Neural progenitor cell (in vitro differentiated cells): ENCODE measurements around the gene TNIK. TPM values are rescaled to one million over a fixed set of nuclear protein-coding genes. Genes with fewer than 3 reads are reported as not detected.

Experiments
- DNase-seq: peaks from one replicate; pipeline ENCODE4 v3.0.0-alpha.2; 2016; ENCODE audit warnings: low spot score
- H2AFZ ChIP-seq: fragments of 200-600 bp; sonication (generic); replicated peaks from 2 replicates; pipeline ENCODE4 v1.6.1; 2016; ENCODE audit warnings: antibody characterized with exemption
- H3F3A ChIP-seq: fragments of 200-600 bp; sonication (generic); 2 replicates; pipeline ENCODE4 v1.6.1; 2016; ENCODE audit warnings: antibody characterized with exemption, low read depth
- H3K27ac ChIP-seq: fragments of 200-600 bp; sonication (generic); 2 replicates; pipeline ENCODE4 v1.5.1; 2016; ENCODE audit warnings: mild to moderate bottlenecking
- H3K27me3 ChIP-seq: fragments of 200-600 bp; sonication (generic); 2 replicates; pipeline ENCODE4 v1.6.1; 2016; ENCODE audit warnings: mild to moderate bottlenecking, moderate library complexity
- H3K36me3 ChIP-seq: fragments of 200-600 bp; sonication (generic); 2 replicates; pipeline ENCODE4 v1.5.1; 2016
- H3K4me1 ChIP-seq: fragments of 200-600 bp; sonication (generic); 2 replicates; pipeline ENCODE4 v1.6.1; 2016; ENCODE audit warnings: mixed run types
- H3K4me2 ChIP-seq: fragments of 200-600 bp; sonication (generic); 2 replicates; pipeline ENCODE4 v1.6.1; 2016
- H3K4me3 ChIP-seq: fragments of 200-600 bp; sonication (generic); 2 replicates; pipeline ENCODE4 v1.5.1; 2016
- H3K79me2 ChIP-seq: fragments of 200-600 bp; sonication (generic); 2 replicates; pipeline ENCODE4 v1.6.1; 2016; ENCODE audit warnings: low read depth
- H3K9ac ChIP-seq: fragments of 200-600 bp; sonication (generic); 2 replicates; pipeline ENCODE4 v1.6.1; 2016
- H3K9me3 ChIP-seq: fragments of 200-600 bp; sonication (generic); 2 replicates; pipeline ENCODE4 v1.5.1; 2016; ENCODE audit warnings: low read depth
- H4K20me1 ChIP-seq: fragments of 200-600 bp; sonication (generic); 2 replicates; pipeline ENCODE4 v1.6.1; 2016; ENCODE audit warnings: low read depth
- H3K27ac Mint-ChIP-seq: 3 replicates; pipeline ENCODE4 v1.8.0; 2021; ENCODE audit warnings: mixed read lengths
- H3K27me3 Mint-ChIP-seq: 2 replicates; pipeline ENCODE4 v1.8.0; 2022; ENCODE audit warnings: low read depth, mild to moderate bottlenecking, inconsistent platforms, moderate library complexity, mixed read lengths; ENCODE audit not compliant: insufficient read depth
- H3K36me3 Mint-ChIP-seq: 3 replicates; pipeline ENCODE4 v1.8.0; 2021; ENCODE audit warnings: mixed read lengths
- H3K4me1 Mint-ChIP-seq: 3 replicates; pipeline ENCODE4 v1.8.0; 2021; ENCODE audit warnings: mixed read lengths
- H3K4me3 Mint-ChIP-seq: 3 replicates; pipeline ENCODE4 v1.8.0; 2021; ENCODE audit warnings: mild to moderate bottlenecking, moderate library complexity, mixed read lengths
- H3K9me3 Mint-ChIP-seq: 3 replicates; pipeline ENCODE4 v1.8.0; 2020; ENCODE audit warnings: mixed read lengths
- CTCF ChIP-seq: fragments of 200-600 bp; sonication (generic); IDR thresholded peaks from 2 replicates; pipeline ENCODE4 v1.5.1; 2017; ENCODE audit warnings: antibody characterized with exemption, mild to moderate bottlenecking
- EZH2 ChIP-seq: fragments of 200-600 bp; sonication (generic); IDR thresholded peaks from 2 replicates; pipeline ENCODE4 v1.6.1; 2017; ENCODE audit warnings: antibody characterized with exemption, mild to moderate bottlenecking, moderate library complexity
- EZH2phosphoT487 ChIP-seq: fragments of 200-600 bp; sonication (generic); IDR thresholded peaks from 2 replicates; pipeline ENCODE4 v1.6.1; 2017; ENCODE audit warnings: antibody characterized with exemption
- total RNA-seq: library from RNA; depleted of rRNA; stranded (reverse); fragments of >200 nt; gene quantifications from 2 replicates; pipeline ENCODE4 v1.2.3, GENCODE V29; 2015; ENCODE audit warnings: low replicate concordance

The TNIK gene
- total RNA-seq, 1 donor from 2014 or later = 3.0 TPM

GRCh38 chr3:171412473-171412872 is 47.7 kb downstream of the TNIK start:
- Histone ChIP-seq H3K4me1 (no peaks in the 10 kb centered on the region), H4K20me1 (no peaks in the 10 kb centered on the region), H3K27me3 (no peaks in the 10 kb centered on the region), H3K79me2 (no peaks in the 10 kb centered on the region), H2AFZ (no peak overlapping the region), H3K27ac (no peak overlapping the region), H3F3A (no peaks in the 10 kb centered on the region), H3K36me3 (no peaks in the 10 kb centered on the region), H3K4me2 (no peak overlapping the region), H3K9ac (no peak overlapping the region), H3K9me3 (no peaks in the 10 kb centered on the region), H3K4me3 (no peak overlapping the region)
- no peak for DNase-seq
- Mint-ChIP-seq H3K27me3 (no peaks in the 10 kb centered on the region), H3K36me3 (peaks cover 3% of the 10 kb centered on the region), H3K27ac (no peak overlapping the region), H3K4me3 (no peak overlapping the region), H3K4me1 (peaks cover 5% of the 10 kb centered on the region), H3K9me3 (no peaks in the 10 kb centered on the region)
- no peak for TF ChIP-seq EZH2phosphoT487
- no peak for TF ChIP-seq EZH2
- TF ChIP-seq CTCF = no peak

- no peaks in the 10 kb centered on the region for H3K79me2 ChIP-seq
- H3K9me3 Mint-ChIP-seq = no peaks in the 10 kb centered on the region
- peaks cover 5% of the 10 kb centered on the region for H3K4me1 Mint-ChIP-seq
Observed at GRCh38 chr3:171412054-171412453, 48.2 kb downstream of the TNIK start.

GRCh38 chr3:171410186-171410585 is 50.0 kb downstream of the TNIK start:
- Histone ChIP-seq H3K4me2 (no peak overlapping the region), H3K27me3 (no peaks in the 10 kb centered on the region), H3F3A (no peaks in the 10 kb centered on the region), H3K36me3 (no peaks in the 10 kb centered on the region), H3K79me2 (no peaks in the 10 kb centered on the region), H3K9me3 (no peaks in the 10 kb centered on the region), H3K4me3 (no peak overlapping the region), H2AFZ (no peak overlapping the region), H3K27ac (no peak overlapping the region), H3K4me1 (no peaks in the 10 kb centered on the region), H4K20me1 (no peaks in the 10 kb centered on the region), H3K9ac (no peak overlapping the region)
- no peaks in the 10 kb centered on the region for H3K27me3 Mint-ChIP-seq
- H3K36me3 Mint-ChIP-seq = peaks cover 13% of the 10 kb centered on the region
- no peak overlapping the region for H3K27ac Mint-ChIP-seq
- no peak for DNase-seq
- TF ChIP-seq CTCF (no peak), EZH2 (no peak), EZH2phosphoT487 (no peak)
- H3K4me3 Mint-ChIP-seq = no peak overlapping the region
- no peaks in the 10 kb centered on the region for H3K9me3 Mint-ChIP-seq
- peaks cover 5% of the 10 kb centered on the region for H3K4me1 Mint-ChIP-seq

More at GRCh38 chr3:171412054-171412453, 48.2 kb downstream of the TNIK start:
- no peaks in the 10 kb centered on the region for H3K4me1 ChIP-seq
- H3K27ac ChIP-seq = no peak overlapping the region
- Mint-ChIP-seq H3K27ac (no peak overlapping the region), H3K4me3 (no peak overlapping the region), H3K27me3 (no peaks in the 10 kb centered on the region), H3K36me3 (peaks cover 3% of the 10 kb centered on the region)
- DNase-seq = no peak
- no peaks in the 10 kb centered on the region for H3K36me3 ChIP-seq
- TF ChIP-seq EZH2 (no peak), EZH2phosphoT487 (no peak), CTCF (no peak)
- H3F3A ChIP-seq = no peaks in the 10 kb centered on the region
- H3K4me2 ChIP-seq = no peak overlapping the region
- no peak overlapping the region for H2AFZ ChIP-seq
- no peaks in the 10 kb centered on the region for H4K20me1 ChIP-seq
- no peak overlapping the region for H3K9ac ChIP-seq
- no peaks in the 10 kb centered on the region for H3K9me3 ChIP-seq
- no peaks in the 10 kb centered on the region for H3K27me3 ChIP-seq
- H3K4me3 ChIP-seq = no peak overlapping the region
